Sigmoid colon (tissue), 7 donors: Measurements from ENCODE around the gene RPL10A. TPM values are rescaled to one million over a fixed set of nuclear protein-coding genes. Genes with fewer than 3 reads are reported as not detected.

ENCODE experiments used
- DNase-seq: peaks from one replicate; pipeline ENCODE4 v3.0.0-alpha.2; 2019
- H3K27ac ChIP-seq, 4 donors: fragments of 200-600 bp; sonication (generic); one replicate each; pipeline ENCODE4 v1.5.1; 2016 to 2019; ENCODE audit warnings: mild to moderate bottlenecking in 1 of 4
- H3K27me3 ChIP-seq, 3 donors: fragments of 200-600 bp; sonication (generic); one replicate each; pipeline ENCODE4 v1.5.1; 2019; ENCODE audit warnings: mild to moderate bottlenecking in 1 of 3
- H3K36me3 ChIP-seq, 4 donors: fragments of 200-600 bp; sonication (generic); one replicate each; pipeline ENCODE4 v1.5.1; 2016 to 2019
- H3K4me1 ChIP-seq, 4 donors: fragments of 200-600 bp; sonication (generic); one replicate each; pipeline ENCODE4 v1.5.1; 2017 to 2019
- H3K4me3 ChIP-seq, 4 donors: fragments of 200-600 bp; sonication (generic); one replicate each; pipeline ENCODE4 v1.5.1; 2017 to 2019; ENCODE audit warnings: mild to moderate bottlenecking in 2 of 4, moderate library complexity in 1 of 4
- H3K9me3 ChIP-seq, 4 donors: fragments of 200-600 bp in 3 of 4; sonication (generic) in 3 of 4; one replicate each; pipeline versions ENCODE4 v1.5.1 to v1.6.1; 2013 to 2019
- CTCF ChIP-seq, 4 experiments: fragments of 450-650 bp in 3 of 4; fragments of 200-600 bp in 1 of 4; IDR thresholded peaks; one replicate each; pipeline ENCODE4 v1.5.1; 2016 to 2019; ENCODE audit warnings: antibody characterized with exemption in 4 of 4, mild to moderate bottlenecking in 3 of 4, moderate library complexity in 2 of 4
- EP300 ChIP-seq, 4 donors: sonication (generic); formaldehyde crosslinking; IDR thresholded peaks; one replicate each; pipeline ENCODE4 v1.6.1; 2017; ENCODE audit warnings: antibody characterized with exemption in 4 of 4
- POLR2A ChIP-seq, 2 donors: fragments of 450-650 bp; IDR thresholded peaks; one replicate each; pipeline ENCODE4 v1.6.1; 2016; ENCODE audit warnings: antibody characterized with exemption in 2 of 2, mild to moderate bottlenecking in 2 of 2, moderate library complexity in 2 of 2
- POLR2AphosphoS5 ChIP-seq, 4 donors: sonication (generic); formaldehyde crosslinking; IDR thresholded peaks; one replicate each; pipeline ENCODE4 v1.6.1; 2017; ENCODE audit warnings: antibody characterized with exemption in 4 of 4
- WGBS, 2 donors: extraction: QIAGEN DNeasy Blood & Tissue Kit; methylation state at CpG; one replicate each; pipeline ENCODE4 v1.1.7; 2013; 5-methylcytosine and 5-hydroxymethylcytosine counted together
- intact Hi-C: fragments of 100-400 bp; cut with DNase I; formaldehyde crosslinking; loops from one replicate; pipeline ENCODE4 v1.15.1; 2023
- polyA plus RNA-seq, 3 donors: library from polyadenylated mRNA; stranded (reverse); fragments of 200-250 nt; gene quantifications; one replicate each; pipeline ENCODE4 v1.2.3, GENCODE V29; 2013
- total RNA-seq, 4 donors: library from RNA; depleted of rRNA; stranded (reverse); fragments of >200 nt; gene quantifications; one replicate each; pipeline ENCODE4 v1.1.0, GENCODE V29; 2016
- donor health status: healthy with polysubstance abuse.
- donor health status: Bipolar disorder and iron deficiency.
- donor health status: healthy.

Gene RPL10A
- total RNA-seq: 1,000 to 10,000 TPM; 1,381 to 2,837 (median 2,184) TPM
- polyA plus RNA-seq: 1,000 to 10,000 TPM; 1,931 to 3,217 (median 2,051) TPM

GRCh38 chr6:35468181-35468979, at the start of gene RPL10A:
Gene RPL10A, plus strand, starts transcription at chr6:35468401. Its CDS starts 34 bp downstream, at chr6:35468435.
- 0% methylated on average over 86 of the region's 86 CpGs for WGBS, 2 donors
- Histone ChIP-seq H3K4me3 (peak within 1 kb of the TSS; percentile 52 to 81 (median 66)), H3K27me3 (no peaks in the 10 kb centered on the region), H3K4me1 (peaks cover 0 to 46% (median 44%) of the 10 kb centered on the region in 4 donors), H3K9me3 (no peaks in the 10 kb centered on the region), H3K27ac (peak within 1 kb of the TSS; percentile 81 to 93 (median 92)), H3K36me3 (peaks cover 4 to 40% (median 21%) of the 10 kb centered on the region in 4 donors)
- intact Hi-C loops: loop anchor here (1.0 to 2.0 kb wide), 3 partner anchors 16 to 125 kb away; partner anchors contain the start of gene FANCE
- TF ChIP-seq CTCF (IDR thresholded peaks at IDR 0.05) (peak; percentile 93 to 98 (median 96)), POLR2A (IDR thresholded peaks at IDR 0.05) (peak; percentile 91 to 94), EP300 (IDR thresholded peaks at IDR 0.05) (peak in 1 of 4 donors; percentile 2), POLR2AphosphoS5 (IDR thresholded peaks at IDR 0.05) (peak; percentile 98 to 99 (median 98))
- peak; percentile 99 for DNase-seq

GRCh38 chr6:35419417-35419816, 48.8 kb upstream of the RPL10A start:
- TF ChIP-seq POLR2A (IDR thresholded peaks at IDR 0.05) (no peak), EP300 (IDR thresholded peaks at IDR 0.05) (no peak), CTCF (IDR thresholded peaks at IDR 0.05) (no peak), POLR2AphosphoS5 (IDR thresholded peaks at IDR 0.05) (no peak)
- no peaks in the 10 kb centered on the region for H3K9me3 ChIP-seq
- H3K27ac ChIP-seq: no peak overlapping the region
- 69 to 81% methylated on average over 5 of the region's 5 CpGs for WGBS, 2 donors
- no peaks in the 10 kb centered on the region for H3K27me3 ChIP-seq
- no peak overlapping the region for H3K4me3 ChIP-seq
- intact Hi-C loops: no loop called here
- peaks cover 14 to 58% (median 21%) of the 10 kb centered on the region in 4 donors for H3K36me3 ChIP-seq
- H3K4me1 ChIP-seq: peaks cover 0 to 12% (median 9%) of the 10 kb centered on the region in 4 donors
- DNase-seq: no peak

GRCh38 chr6:35419961-35420360, 48.2 kb upstream of the RPL10A start:
- no peak for DNase-seq
- H3K36me3 ChIP-seq: peaks cover 17 to 60% (median 26%) of the 10 kb centered on the region in 4 donors
- H3K4me1 ChIP-seq: peaks cover 0 to 7% (median 4%) of the 10 kb centered on the region in 4 donors
- no peak overlapping the region for H3K27ac ChIP-seq
- H3K4me3 ChIP-seq: no peak overlapping the region
- no peaks in the 10 kb centered on the region for H3K9me3 ChIP-seq
- 95 to 98% methylated on average over 14 of the region's 14 CpGs for WGBS, 2 donors
- H3K27me3 ChIP-seq: no peaks in the 10 kb centered on the region
- TF ChIP-seq CTCF (IDR thresholded peaks at IDR 0.05) (no peak), POLR2A (IDR thresholded peaks at IDR 0.05) (no peak), POLR2AphosphoS5 (IDR thresholded peaks at IDR 0.05) (no peak), EP300 (IDR thresholded peaks at IDR 0.05) (no peak)
- intact Hi-C loops: no loop called here

- H3K27ac ChIP-seq: peak overlapping the region in 1 of 4 donors; percentile 12
- no peaks in the 10 kb centered on the region for H3K27me3 ChIP-seq
- 86 to 92% methylated on average over 3 of the region's 3 CpGs for WGBS, 2 donors
- intact Hi-C loops: no loop called here
- peaks cover 22 to 61% (median 37%) of the 10 kb centered on the region in 4 donors for H3K36me3 ChIP-seq
- peaks cover 0 to 10% (median 3%) of the 10 kb centered on the region in 4 donors for H3K4me1 ChIP-seq
- H3K9me3 ChIP-seq: peaks cover 0 to 7% (median 4%) of the 10 kb centered on the region in 4 donors
- H3K4me3 ChIP-seq: no peak overlapping the region
- TF ChIP-seq EP300 (IDR thresholded peaks at IDR 0.05) (no peak), POLR2A (IDR thresholded peaks at IDR 0.05) (no peak), CTCF (IDR thresholded peaks at IDR 0.05) (no peak), POLR2AphosphoS5 (IDR thresholded peaks at IDR 0.05) (no peak)
- DNase-seq: no peak
Measured at GRCh38 chr6:35425284-35425683, 42.9 kb upstream of the RPL10A start.
